ENCODE data around the gene IFNE.

DNA sequence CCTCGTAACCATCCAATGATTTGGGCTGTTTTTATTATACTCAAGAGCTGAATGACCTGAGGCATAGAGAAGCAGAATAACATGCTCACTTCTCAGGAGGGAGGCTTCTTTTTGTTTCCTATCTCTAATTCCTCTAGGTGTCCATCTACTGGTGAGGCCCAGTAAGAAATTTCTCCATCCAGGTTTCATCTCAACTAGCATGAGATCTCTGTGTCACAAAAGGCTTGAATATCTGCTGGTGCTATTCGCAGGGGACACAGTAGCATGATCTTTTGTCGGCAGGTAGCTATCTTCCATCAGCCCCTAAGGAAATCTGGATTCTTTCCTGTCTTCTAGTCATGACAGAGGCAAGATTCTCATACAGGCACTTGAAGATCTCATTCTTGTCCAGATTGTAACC lies 8.9 kb downstream of the IFNE start:
- TF ChIP-seq, protein P1, sequence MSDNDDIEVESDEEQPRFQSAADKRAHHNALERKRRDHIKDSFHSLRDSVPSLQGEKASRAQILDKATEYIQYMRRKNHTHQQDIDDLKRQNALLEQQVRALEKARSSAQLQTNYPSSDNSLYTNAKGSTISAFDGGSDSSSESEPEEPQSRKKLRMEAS (IDR thresholded peaks at IDR 0.05; ENCODE audit: insufficient read depth, insufficient read length): no peak
- TF ChIP-seq CTCF (IDR thresholded peaks at IDR 0.05; ENCODE audit: extremely low read depth in 1 of 2, insufficient read depth in 1 of 2, low read depth in 1 of 2, low read length in 2 of 2) (no peak), POLR2A (IDR thresholded peaks at IDR 0.05; ENCODE audit: low read depth, low read length) (no peak), POLR2AphosphoS5 (IDR thresholded peaks at IDR 0.05; ENCODE audit: insufficient read depth, low read depth, low read length) (no peak), EZH2 (IDR thresholded peaks at IDR 0.05; ENCODE audit: borderline replicate concordance, low read depth, low read length, severe bottlenecking) (no peak), JUN (IDR thresholded peaks at IDR 0.05; ENCODE audit: borderline replicate concordance, insufficient read depth, insufficient read length, low read depth) (no peak), MYC (IDR thresholded peaks at IDR 0.05; ENCODE audit: low read depth, low read length) (no peak), FOS (IDR thresholded peaks at IDR 0.05; ENCODE audit: borderline replicate concordance, insufficient read depth, low read length) (no peak), GATA2 (IDR thresholded peaks at IDR 0.05; ENCODE audit: insufficient read depth, insufficient read length, low read depth, low read length) (no peak)

Measured in endothelial cell of umbilical vein (primary cell).